HG03521 (cell line): ENCODE data around the gene ZNF763.
"Not testable (repeated sequence)": the region's sequence is repeated elsewhere in the genome, so short reads cannot be mapped to it uniquely, and the experiment has no call there.

Experiments
- ATAC-seq: cut with Tn5 transposase; IDR thresholded peaks from one replicate; pipeline ENCODE4 v1.9.1; 2021; ENCODE audit warnings: mild to moderate bottlenecking, moderate library complexity; ENCODE audit not compliant: unreplicated experiment

The ZNF763 gene

GRCh38 chr19:11970174-11970573 lies 5.3 kb downstream of the ZNF763 start:
- ATAC-seq, result no peak

- no peak for ATAC-seq
These were observed 6.2 kb downstream of the ZNF763 start for GRCh38 chr19:11971041-11971440.

GRCh38 chr19:11973019-11973810 lies 8.4 kb downstream of the ZNF763 start:
- no peak for ATAC-seq

GRCh38 chr19:11978492-11979100 lies 13.8 kb downstream of the ZNF763 start:
- ATAC-seq, result no peak

GRCh38 chr19:11979527-11979926 lies 14.7 kb downstream of the ZNF763 start:
- no peak for ATAC-seq

- no peak for ATAC-seq
These were observed 17.7 kb downstream of the ZNF763 start for GRCh38 chr19:11982526-11982925.

- no peak for ATAC-seq
These were observed 20.1 kb downstream of the ZNF763 start for GRCh38 chr19:11984986-11985385.

GRCh38 chr19:11986754-11987153 lies 21.9 kb downstream of the ZNF763 start:
- ATAC-seq, result no peak

GRCh38 chr19:11987405-11988281 lies 22.8 kb downstream of the ZNF763 start:
- ATAC-seq, result peak; percentile 72

- ATAC-seq, result no peak
These were observed 24.2 kb downstream of the ZNF763 start for GRCh38 chr19:11989112-11989456.

- ATAC-seq, result not testable (repeated sequence)
These were observed 27.1 kb downstream of the ZNF763 start for GRCh38 chr19:11991921-11992320.

- no peak for ATAC-seq
These were observed 30.3 kb downstream of the ZNF763 start for GRCh38 chr19:11995174-11995573.

- no peak for ATAC-seq
These were observed 35.5 kb downstream of the ZNF763 start for GRCh38 chr19:12000152-12000981.

GRCh38 chr19:12015015-12015752 lies 50.3 kb downstream of the ZNF763 start:
- ATAC-seq, result no peak

- no peak for ATAC-seq
These were observed 50.9 kb downstream of the ZNF763 start for GRCh38 chr19:12015753-12016116.
